Omental fat pad (tissue), 4 donors: ENCODE data around the gene RFXAP. TPM values are rescaled to one million over a fixed set of nuclear protein-coding genes. Genes with fewer than 3 reads are reported as not detected.
"Not testable (repeated sequence)": the region's sequence is repeated elsewhere in the genome, so short reads cannot be mapped to it uniquely, and the experiment has no call there.

Source experiments
- ATAC-seq: fragments of 150-250 bp; one replicate; pipeline ENCODE4 v1.9.1; 2016; ENCODE audit warnings: mild to moderate bottlenecking, moderate library complexity; ENCODE audit not compliant: low FRiP score
- DNase-seq: peaks from one replicate; pipeline ENCODE4 v3.0.0-alpha.2; 2019; ENCODE audit warnings: low spot score
- CTCF ChIP-seq, 3 donors: fragments of 450-650 bp; IDR thresholded peaks; one replicate each; pipeline ENCODE4 v1.5.1; 2016 to 2017; ENCODE audit warnings: antibody characterized with exemption in 3 of 3, mild to moderate bottlenecking in 3 of 3, moderate library complexity in 2 of 3
- total RNA-seq, 4 donors: library from RNA; depleted of rRNA; stranded (reverse); fragments of >200 nt; gene quantifications; one replicate each; pipeline ENCODE4 v1.1.0, GENCODE V29; 2016

Gene RFXAP
- total RNA-seq, 4 donors from 2014 or later: 2.2 to 5.2 (median 3.9) TPM

- DNase-seq (no peak), ATAC-seq (peak; percentile 19)
- TF ChIP-seq CTCF (IDR thresholded peaks at IDR 0.05): no peak
Measured at GRCh38 chr13:36778083-36778671, 40.8 kb upstream of the RFXAP start.

- DNase-seq: no peak
- no peak for ATAC-seq
- no peak for TF ChIP-seq CTCF (IDR thresholded peaks at IDR 0.05)
Measured at GRCh38 chr13:36783890-36784289, 35.1 kb upstream of the RFXAP start.

- not testable (repeated sequence) for ATAC-seq, DNase-seq
Measured at GRCh38 chr13:36786175-36786574, 32.8 kb upstream of the RFXAP start.

- ATAC-seq: no peak
- DNase-seq: no peak
- no peak for TF ChIP-seq CTCF (IDR thresholded peaks at IDR 0.05)
Measured at GRCh38 chr13:36787181-36787580, 31.8 kb upstream of the RFXAP start.

- ATAC-seq (peak; percentile 80), DNase-seq (no peak)
- no peak for TF ChIP-seq CTCF (IDR thresholded peaks at IDR 0.05)
Measured at GRCh38 chr13:36788276-36788675, 30.7 kb upstream of the RFXAP start.

- DNase-seq: no peak
- no peak for ATAC-seq
- TF ChIP-seq CTCF (IDR thresholded peaks at IDR 0.05): no peak
Measured at GRCh38 chr13:36789061-36789460, 30.0 kb upstream of the RFXAP start.

- DNase-seq: no peak
- no peak for ATAC-seq
- TF ChIP-seq CTCF (IDR thresholded peaks at IDR 0.05): no peak
Measured at GRCh38 chr13:36789730-36790129, 29.3 kb upstream of the RFXAP start.
